K562 (cell line): ENCODE results near the gene OPCML. TPM values are rescaled to one million over a fixed set of nuclear protein-coding genes. Genes with fewer than 3 reads are reported as not detected.

Source experiments
- ATAC-seq: fragments of 200-7000 bp; cut with Tn5 transposase; 3 replicates; pipeline ENCODE4 v1.9.1; 2020; ENCODE audit warnings: moderate library complexity
- BruUV-seq: library from RNA; stranded (reverse); fragments of 400-500 nt; replicated peaks from 2 replicates; lab custom pipeline; 2021; lab: Mats Ljungman, UMichigan
- CTCF ChIA-PET: fragments of 300-600 bp; formaldehyde crosslinking; extraction: SDS; loops from one replicate; lab custom pipeline; 2021; ENCODE audit warnings: low intra/inter-chr PET ratio; lab: Yijun Ruan, JAX
- POLR2A ChIA-PET: fragments of 300-600, 350-650 bp; sonication (Branson Sonifier 250); formaldehyde crosslinking; extraction: SDS; loops from one replicate; lab custom pipeline; 2021; ENCODE audit warnings: antibody characterized with exemption, inconsistent platforms; lab: Yijun Ruan, JAX
- DNase-seq, 4 experiments: peaks; one replicate each; pipeline versions ENCODE4 v3.0.0 to v3.0.0-alpha.2; 2011 to 2018; ENCODE audit warnings: low spot score in 3 of 4, mixed read lengths in 3 of 4; ENCODE audit errors: extremely low read depth in 1 of 4
- FAIRE-seq: peaks from 2 replicates; lab custom pipeline; 2011; peaks lifted over from hg19 to GRCh38; lab: Jason Lieb, UNC
- H2AFZ ChIP-seq: 2 replicates; pipeline ENCODE4 v1.6.0; 2011; ENCODE audit warnings: low read depth, low read length, control low read depth, inconsistent platforms
- H3K27ac ChIP-seq: fragments of 200-600 bp; 3 replicates; pipeline ENCODE4 v1.8.0; 2011; ENCODE audit warnings: low read depth, mild to moderate bottlenecking, control low read depth, inconsistent platforms, low read length, moderate library complexity, mixed read lengths; ENCODE audit errors: extremely low read depth
- H3K27me3 ChIP-seq, 2 experiments: fragments of 300-600 bp in 1 of 2; 2 replicates in 1 of 2; 3 replicates in 1 of 2; pipeline versions ENCODE4 v1.6.0 to v1.8.0; 2011; ENCODE audit warnings: inconsistent platforms in 2 of 2, low read length in 2 of 2, mild to moderate bottlenecking in 1 of 2, mixed read lengths in 1 of 2, moderate library complexity in 1 of 2; ENCODE audit not compliant: control insufficient read depth in 2 of 2, insufficient read depth in 2 of 2
- H3K36me3 ChIP-seq: fragments of 300-600 bp; 3 replicates; pipeline ENCODE4 v1.8.0; 2011; ENCODE audit warnings: mild to moderate bottlenecking, low read length, inconsistent platforms; ENCODE audit not compliant: control insufficient read depth, insufficient read depth
- H3K4me1 ChIP-seq, 2 experiments: fragments of 200-600 bp in 1 of 2; replicated peaks in 1 of 2; 2 replicates in 1 of 2; 3 replicates in 1 of 2; pipeline versions ENCODE4 v1.5.1 to v1.8.0; 2011; ENCODE audit warnings: inconsistent platforms in 2 of 2, low read length in 2 of 2, mild to moderate bottlenecking in 1 of 2, mixed read lengths in 1 of 2, moderate library complexity in 1 of 2; ENCODE audit not compliant: control insufficient read depth in 2 of 2, insufficient read depth in 2 of 2
- H3K4me2 ChIP-seq: 2 replicates; pipeline ENCODE4 v1.6.1; 2011; ENCODE audit warnings: low read length, control low read depth, inconsistent platforms, mixed read lengths; ENCODE audit not compliant: insufficient read depth
- H3K4me3 ChIP-seq: fragments of 200-600 bp; sonication (generic), shearing (Covaris generic); 2 replicates; pipeline ENCODE4 v1.5.1; 2016; ENCODE audit warnings: control low read depth, inconsistent platforms
- H3K79me2 ChIP-seq: fragments of 200-600 bp; 3 replicates; pipeline ENCODE4 v1.8.0; 2011; ENCODE audit warnings: low read length, inconsistent platforms; ENCODE audit not compliant: control insufficient read depth, insufficient read depth
- H3K9ac ChIP-seq, 2 experiments: 2 replicates each; pipeline versions ENCODE4 v1.6.0 to v1.6.1; 2011; ENCODE audit warnings: low read depth in 2 of 2, low read length in 2 of 2, control low read depth in 1 of 2, inconsistent platforms in 1 of 2, mild to moderate bottlenecking in 1 of 2, mixed read lengths in 1 of 2; ENCODE audit not compliant: insufficient read depth in 1 of 2
- H3K9me1 ChIP-seq: one replicate; pipeline ENCODE4 v1.6.0; 2011; ENCODE audit warnings: inconsistent platforms, mild to moderate bottlenecking, low read length, moderate library complexity; ENCODE audit not compliant: control insufficient read depth, insufficient read depth
- H3K9me3 ChIP-seq: replicated peaks from 2 replicates; pipeline ENCODE4 v1.5.1; 2011; ENCODE audit warnings: low read depth, low read length, inconsistent platforms; ENCODE audit not compliant: control insufficient read depth, insufficient read depth
- H4K20me1 ChIP-seq: replicated peaks from 2 replicates; pipeline ENCODE4 v1.6.1; 2011; ENCODE audit warnings: low read length, inconsistent platforms, mixed read lengths; ENCODE audit not compliant: control insufficient read depth, insufficient read depth
- ATF4 ChIP-seq: fragments of 450-650 bp; formaldehyde crosslinking; IDR thresholded peaks from 2 replicates; pipeline ENCODE4 v1.4.0; 2022; ENCODE audit warnings: mild to moderate bottlenecking, moderate library complexity
- BRD9 ChIP-seq: fragments of 450-650 bp; IDR thresholded peaks from 2 replicates; pipeline ENCODE4 v1.6.1; 2018; ENCODE audit warnings: low read depth; ENCODE audit not compliant: partially characterized antibody
- DACH1 ChIP-seq: fragments of 450-650 bp; IDR thresholded peaks from 2 replicates; pipeline ENCODE4 v1.6.1; 2018; ENCODE audit not compliant: partially characterized antibody
- E2F3 ChIP-seq: fragments of 250-450 bp; sonication (Bioruptor Pico); IDR thresholded peaks from 2 replicates; pipeline ENCODE4 v1.4.0; 2020; ENCODE audit warnings: mild to moderate bottlenecking
- IRF2 ChIP-seq: sonication (generic); formaldehyde crosslinking; IDR thresholded peaks from 2 replicates; pipeline ENCODE4 v1.8.1; 2022; ENCODE audit warnings: mild to moderate bottlenecking, missing genetic modification reagents
- JUND ChIP-seq, 2 experiments: IDR thresholded peaks; 2 replicates in 1 of 2; 3 replicates in 1 of 2; pipeline ENCODE4 v1.6.1; 2011; ENCODE audit warnings: borderline replicate concordance in 2 of 2, low read depth in 2 of 2, low read length in 2 of 2, improper control_type of control experiment in 1 of 2, missing biosample characterization in 1 of 2, missing genetic modification characterization in 1 of 2, missing genetic modification reagents in 1 of 2
- KDM4B ChIP-seq, 2 experiments: fragments of 450-650 bp in 1 of 2; sonication (generic) in 1 of 2; IDR thresholded peaks; 2 replicates each; pipeline ENCODE4 v1.6.1; 2016 to 2017; ENCODE audit warnings: borderline replicate concordance in 2 of 2, antibody characterized with exemption in 1 of 2, low read depth in 1 of 2, mild to moderate bottlenecking in 1 of 2
- PCBP2 ChIP-seq: fragments of 200-400 bp; formaldehyde crosslinking; IDR thresholded peaks from 2 replicates; pipeline ENCODE4 v1.6.1; 2018; ENCODE audit warnings: low read length, low read depth, mild to moderate bottlenecking, moderate library complexity; ENCODE audit not compliant: poor library complexity, severe bottlenecking
- U2AF1 ChIP-seq: fragments of 200-400 bp; formaldehyde crosslinking; optimal IDR thresholded peaks from 2 replicates; pipeline ENCODE3; 2017; ENCODE audit warnings: mild to moderate bottlenecking, low read depth, low read length, moderate library complexity
- WGBS: fragments of 100-300 bp; shearing (Covaris generic); methylation state at CpG from one replicate; pipeline ENCODE4 v1.1.6; 2016; ENCODE audit warnings: low coverage, mixed read lengths; ENCODE audit not compliant: insufficient coverage; ENCODE audit errors: missing lambda C conversion rate; 5-methylcytosine and 5-hydroxymethylcytosine counted together
- in situ Hi-C: fragments of 300-500 bp; cut with MboI; formaldehyde crosslinking; loops from 4 replicates; pipeline ENCODE4 v1.15.0; 2018; ENCODE audit warnings: inconsistent platforms, mixed read lengths
- intact Hi-C: fragments of 100-400 bp; cut with micrococcal nuclease; formaldehyde crosslinking; loops from 2 replicates; pipeline ENCODE4 v1.14.2; 2022
- polyA plus RNA-seq, 8 experiments: library from polyadenylated mRNA; depleted of rRNA in 4 of 8; stranded (reverse) in 5 of 8; unstranded in 3 of 8; fragments of >200 nt; fragmentation: Nextera tagmentation in 2 of 8; fragmentation: Illumina TruSeq in 1 of 8; extraction: Ambion mirVana in 2 of 8; extraction: Trizol in 1 of 8; gene quantifications; 2 replicates each; pipeline versions ENCODE4 v1.2.1 to v1.2.3, GENCODE V29; 2011 to 2014; ENCODE audit warnings: inconsistent platforms in 1 of 8, missing spikeins in 1 of 8
- total RNA-seq, 7 experiments: library from RNA; depleted of rRNA in 6 of 7; stranded (reverse); fragments of >200 nt in 6 of 7; fragmentation: Illumina TruSeq in 2 of 7; extraction: Trizol in 2 of 7; gene quantifications; 2 replicates each; pipeline versions ENCODE4 v1.2.1 to v1.2.3, GENCODE V29; 2011 to 2021; ENCODE audit warnings: low replicate concordance in 1 of 7

Gene OPCML
- total and polyA plus RNA-seq, 9 of the 15 experiments (the other 6 are each of a cell fraction or from before 2014, with no cell fraction given): not detected

DNA sequence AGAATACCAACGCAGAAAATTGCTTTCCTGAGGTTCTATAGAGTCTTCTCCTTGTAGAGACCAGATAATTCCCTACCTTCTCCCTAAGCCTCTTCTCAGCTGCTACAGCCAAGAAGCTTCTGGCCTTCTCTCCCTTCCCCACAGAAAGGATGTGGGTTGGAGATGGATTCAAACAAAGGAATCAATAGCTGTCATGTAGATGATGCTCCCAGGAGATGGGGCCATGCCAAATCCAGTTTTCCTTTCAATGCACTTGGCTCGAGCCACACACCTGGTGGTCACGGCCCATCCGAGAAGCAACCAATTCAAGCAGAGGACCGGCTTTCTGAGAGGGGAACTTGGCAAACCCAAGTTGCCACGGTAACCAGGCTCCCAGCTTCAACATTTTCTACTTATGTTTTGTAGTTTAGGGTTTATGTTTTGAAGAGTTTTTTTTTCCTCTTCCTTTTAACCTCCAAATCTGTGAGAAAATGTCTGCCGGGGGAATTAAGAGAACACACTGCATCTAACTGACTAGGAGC, 31.3 kb upstream of the OPCML start:
- Histone ChIP-seq H2AFZ (no peak overlapping the region), H3K9ac (no peak overlapping the region), H3K36me3 (no peaks in the 10 kb centered on the region), H3K4me1 (no peaks in the 10 kb centered on the region), H4K20me1 (no peaks in the 10 kb centered on the region), H3K27me3 (no peaks in the 10 kb centered on the region), H3K9me3 (no peaks in the 10 kb centered on the region), H3K4me3 (no peak overlapping the region), H3K79me2 (no peaks in the 10 kb centered on the region)
- 2% methylated on average over 6 of the region's 7 CpGs for WGBS
- intact Hi-C loops: no loop called here
- ATAC-seq: no peak
- CTCF ChIA-PET: no interaction called here
- TF ChIP-seq KDM4B (IDR thresholded peaks at IDR 0.05; ENCODE audit: borderline replicate concordance in 2 of 2, low read depth in 1 of 2) (no peak), E2F3 (CRISPR knock-in tag) (no peak), PCBP2 (no peak), IRF2 (CRISPR knock-in tag) (no peak), JUND (IDR thresholded peaks at IDR 0.05; ENCODE audit: borderline replicate concordance, low read depth, low read length) (no peak), JUND (tag; IDR thresholded peaks at IDR 0.05; ENCODE audit: borderline replicate concordance, low read depth, low read length) (no peak), DACH1 (no peak), U2AF1 (no peak), BRD9 (no peak), ATF4 (CRISPR knock-in tag) (no peak)
- TF ChIP-seq, all 486 proteins: peak for 0
- POLR2A ChIA-PET: no interaction called here
- in situ Hi-C loops: no loop called here
- no peak for DNase-seq
- no peak overlapping the region for H3K27ac ChIP-seq
- no peak for FAIRE-seq
- no peaks in the 10 kb centered on the region for H3K9me1 ChIP-seq
- no peak overlapping the region for H3K4me2 ChIP-seq
- BruUV-seq: no TSS peak
